Glutamatergic neuron (in vitro differentiated cells): ENCODE results near the gene IQCM. TPM values are rescaled to one million over a fixed set of nuclear protein-coding genes. Genes with fewer than 3 reads are reported as not detected.

ENCODE experiments used
- DNase-seq: peaks from one replicate; pipeline ENCODE4 v3.0.0; 2022
- H3K27ac Mint-ChIP-seq: one replicate; pipeline ENCODE4 v1.8.0; 2020; ENCODE audit warnings: mild to moderate bottlenecking, mixed read lengths, inconsistent platforms; ENCODE audit not compliant: unreplicated experiment
- H3K27me3 Mint-ChIP-seq: one replicate; pipeline ENCODE4 v1.8.0; 2020; ENCODE audit warnings: mild to moderate bottlenecking, moderate library complexity, mixed read lengths, inconsistent platforms; ENCODE audit not compliant: unreplicated experiment
- H3K36me3 Mint-ChIP-seq: one replicate; pipeline ENCODE4 v1.8.0; 2020; ENCODE audit warnings: mild to moderate bottlenecking, mixed read lengths, inconsistent platforms; ENCODE audit not compliant: unreplicated experiment
- H3K4me1 Mint-ChIP-seq: one replicate; pipeline ENCODE4 v1.8.0; 2020; ENCODE audit warnings: mild to moderate bottlenecking, low read depth, mixed read lengths, inconsistent platforms; ENCODE audit not compliant: unreplicated experiment
- H3K4me3 Mint-ChIP-seq: one replicate; pipeline ENCODE4 v1.8.0; 2020; ENCODE audit warnings: mild to moderate bottlenecking, mixed read lengths, inconsistent platforms; ENCODE audit not compliant: unreplicated experiment
- H3K9me3 Mint-ChIP-seq: one replicate; pipeline ENCODE4 v1.8.0; 2020; ENCODE audit warnings: mild to moderate bottlenecking, moderate library complexity, mixed read lengths, inconsistent platforms; ENCODE audit not compliant: unreplicated experiment
- CTCF ChIP-seq: fragments of 200-600 bp; sonication (generic); IDR thresholded peaks from one replicate; pipeline ENCODE4 v1.5.0; 2021; ENCODE audit not compliant: partially characterized antibody, unreplicated experiment
- long read RNA-seq: library from polyadenylated mRNA; unstranded; transcript quantifications from one replicate; pipeline ENCODE4 v2.0.0, GENCODE V29; 2020; ENCODE audit not compliant: unreplicated experiment
- total RNA-seq: library from RNA; stranded (reverse); fragmentation: NEBNext Ultra II Directional; extraction: Animal tissue kit (Norgen Biotek cat#: 25700); gene quantifications from one replicate; pipeline ENCODE4 v1.2.1, GENCODE V29; 2021; ENCODE audit not compliant: unreplicated experiment

IQCM gene
- total RNA-seq = not detected
- long read RNA-seq, partial matches to known transcripts = 0 of 1 reads
- long read RNA-seq, other reads (novel, unspliced or antisense) = 1 of 1 reads

DNA sequence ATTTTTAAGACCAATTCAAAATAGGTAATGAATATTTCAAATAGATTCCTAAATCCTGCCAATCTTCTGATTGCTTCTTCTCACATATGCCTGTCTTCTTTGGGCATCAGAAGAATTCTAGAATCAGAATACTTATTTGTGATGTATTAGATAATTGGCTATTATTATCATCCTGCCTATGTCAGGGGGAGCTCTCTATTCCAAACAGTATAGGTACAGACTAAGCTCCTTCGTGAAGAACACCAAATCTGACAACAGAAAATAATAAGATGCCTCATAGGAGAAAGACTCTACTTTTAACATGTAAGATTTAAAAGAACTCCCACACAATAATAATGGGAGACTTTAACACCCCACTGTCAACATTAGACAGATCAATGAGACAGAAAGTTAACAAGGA is at the start of gene IQCM:
TSS of gene IQCM (minus strand) at position 101 of the 400 bp plus-strand sequence. CDS start 73,152 bp downstream, outside the sequence.
- H3K4me3 Mint-ChIP-seq = no peak within 1 kb of the TSS
- no peaks in the 10 kb centered on the region for H3K27me3 Mint-ChIP-seq
- H3K27ac Mint-ChIP-seq = no peak within 1 kb of the TSS
- no peak for TF ChIP-seq CTCF
- no peaks in the 10 kb centered on the region for H3K9me3 Mint-ChIP-seq
- no peaks in the 10 kb centered on the region for H3K4me1 Mint-ChIP-seq
- no peaks in the 10 kb centered on the region for H3K36me3 Mint-ChIP-seq
- DNase-seq = no peak

GRCh38 chr4:149857446-149857845 is 41.8 kb upstream of the IQCM start:
- TF ChIP-seq CTCF = no peak
- no peak for DNase-seq
- Mint-ChIP-seq H3K4me1 (no peaks in the 10 kb centered on the region), H3K9me3 (no peaks in the 10 kb centered on the region), H3K4me3 (no peak overlapping the region), H3K27ac (no peak overlapping the region), H3K36me3 (no peaks in the 10 kb centered on the region), H3K27me3 (no peaks in the 10 kb centered on the region)

- no peak overlapping the region for H3K27ac Mint-ChIP-seq
- H3K9me3 Mint-ChIP-seq = no peaks in the 10 kb centered on the region
- no peak overlapping the region for H3K4me3 Mint-ChIP-seq
- no peaks in the 10 kb centered on the region for H3K27me3 Mint-ChIP-seq
- no peaks in the 10 kb centered on the region for H3K36me3 Mint-ChIP-seq
- H3K4me1 Mint-ChIP-seq = no peaks in the 10 kb centered on the region
- TF ChIP-seq CTCF = no peak
- DNase-seq = no peak
These were observed 30.1 kb upstream of the IQCM start for GRCh38 chr4:149845743-149846142.

DNA sequence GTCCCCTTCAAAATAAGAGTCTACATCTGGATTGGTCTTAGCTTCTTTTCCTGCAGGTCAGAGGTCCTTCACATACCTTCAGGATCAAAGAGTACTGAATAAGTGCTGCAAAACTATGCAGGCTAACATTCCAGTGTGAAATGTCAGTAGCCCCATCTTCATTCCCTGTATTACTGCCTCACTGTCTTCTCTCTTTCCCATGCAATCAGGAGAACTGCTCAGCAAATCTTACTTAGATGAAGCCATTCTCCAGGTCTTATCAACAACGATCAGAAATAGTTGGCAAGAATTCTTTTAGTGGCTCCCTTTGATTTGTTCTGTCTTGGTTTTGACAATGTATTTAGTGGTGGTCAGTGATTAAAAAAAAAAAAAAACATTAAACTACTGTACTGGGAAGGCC is 26.0 kb upstream of the IQCM start:
- Mint-ChIP-seq H3K36me3 (no peaks in the 10 kb centered on the region), H3K9me3 (no peaks in the 10 kb centered on the region), H3K4me1 (no peaks in the 10 kb centered on the region), H3K27ac (no peak overlapping the region), H3K27me3 (no peaks in the 10 kb centered on the region), H3K4me3 (no peak overlapping the region)
- TF ChIP-seq CTCF = no peak
- no peak for DNase-seq

DNA sequence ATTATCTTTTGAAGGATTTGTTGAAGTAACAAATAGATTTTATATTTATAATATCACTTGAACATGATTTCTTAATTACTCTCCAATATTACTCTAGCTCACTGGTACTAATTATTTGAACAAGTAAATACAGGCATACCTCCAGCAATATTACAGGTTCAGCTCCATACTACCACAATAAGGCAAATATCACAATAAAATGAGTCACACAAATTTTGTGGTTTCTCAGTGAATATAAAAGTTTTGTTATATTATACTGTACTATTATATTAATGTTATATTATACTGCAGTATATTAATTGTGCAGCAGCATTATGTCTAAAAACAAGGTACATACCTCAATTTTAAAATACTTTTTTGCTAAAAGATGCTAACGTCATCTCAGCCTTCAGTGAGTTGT is 22.4 kb upstream of the IQCM start:
- Mint-ChIP-seq H3K27me3 (no peaks in the 10 kb centered on the region), H3K4me1 (no peaks in the 10 kb centered on the region), H3K4me3 (no peak overlapping the region), H3K27ac (no peak overlapping the region), H3K36me3 (no peaks in the 10 kb centered on the region), H3K9me3 (no peaks in the 10 kb centered on the region)
- no peak for DNase-seq
- no peak for TF ChIP-seq CTCF
